Measurements from ENCODE around the gene LAGE3.

The LAGE3 gene

DNA sequence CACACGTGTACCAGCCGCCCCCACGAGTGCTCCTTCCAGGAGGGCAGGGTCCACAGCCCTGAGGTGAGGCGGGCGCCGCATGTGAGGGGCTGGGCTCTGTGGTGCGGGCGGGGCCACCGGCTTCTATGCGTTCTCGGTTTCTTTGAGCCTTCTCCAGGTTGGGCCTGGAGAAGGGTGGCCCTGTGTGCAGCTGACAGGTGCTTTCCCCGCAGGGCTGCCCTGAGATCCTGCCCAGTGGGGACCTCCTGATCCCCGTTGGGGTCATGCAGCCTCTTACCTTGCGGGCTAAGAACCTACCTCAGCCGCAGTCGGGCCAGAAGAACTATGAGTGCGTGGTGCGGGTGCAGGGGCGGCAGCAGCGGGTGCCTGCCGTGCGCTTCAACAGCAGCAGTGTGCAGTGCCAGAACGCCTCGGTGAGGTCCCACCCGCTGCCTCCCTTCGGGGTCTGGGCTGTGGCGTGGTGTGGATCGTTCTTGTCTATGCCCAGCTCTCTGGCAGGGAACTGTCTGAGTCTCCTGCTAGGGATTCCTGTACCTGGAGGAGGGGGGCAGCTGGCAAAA is 14.2 kb downstream of the LAGE3 start:
- Histone ChIP-seq H3K27ac (replicated peaks; ENCODE audit: low read length) (no peak overlapping the region), H3K79me1 (ENCODE audit: low read depth, low read length) (peaks cover 2% of the 10 kb centered on the region), H2AFZ (ENCODE audit: low read length) (no peak overlapping the region), H3K4ac (ENCODE audit: low read length) (no peak overlapping the region), H2BK5ac (ENCODE audit: low read length) (no peak overlapping the region), H3K4me1 (ENCODE audit: control insufficient read depth in 2 of 2, insufficient read depth in 1 of 2, low read depth in 1 of 2, low read length in 2 of 2) (no peaks in the 10 kb centered on the region), H3K4me3 (ENCODE audit: low read length in 2 of 2) (no peak overlapping the region), H3K14ac (ENCODE audit: low read length) (no peak overlapping the region), H3K23ac (ENCODE audit: low read depth, low read length, poor library complexity) (no peak overlapping the region), H2BK12ac (ENCODE audit: low read length) (no peak overlapping the region), H4K8ac (ENCODE audit: low read depth, low read length) (no peak overlapping the region), H2AK5ac (ENCODE audit: low read depth, low read length) (no peak overlapping the region), H3K9ac (ENCODE audit: low read depth, low read length, poor library complexity) (no peak overlapping the region), H3K27me3 (ENCODE audit: control insufficient read depth in 3 of 3, insufficient read depth in 3 of 3, low read depth in 1 of 3, low read length in 3 of 3) (no peaks in the 10 kb centered on the region), H3K9me3 (replicated peaks in 1 of 2; ENCODE audit: control insufficient read depth in 2 of 2, insufficient read depth in 1 of 2, low read depth in 1 of 2, low read length in 2 of 2) (no peaks in the 10 kb centered on the region), H3K4me2 (ENCODE audit: insufficient read depth, low read length, poor library complexity, severe bottlenecking) (no peak overlapping the region), H3K36me3 (replicated peaks in 1 of 2; ENCODE audit: control insufficient read depth in 2 of 2, insufficient read depth in 2 of 2, low read length in 2 of 2) (peaks cover 12 to 72% of the 10 kb centered on the region in 2 donors), H2BK120ac (ENCODE audit: low read depth, low read length) (no peak overlapping the region), H2BK15ac (ENCODE audit: low read length) (no peak overlapping the region), H3K18ac (ENCODE audit: low read length) (no peak overlapping the region), H4K91ac (ENCODE audit: low read depth, low read length, poor library complexity) (no peak overlapping the region)
- WGBS, 2 donors (ENCODE audit: extremely low coverage in 2 of 2, insufficient read length in 2 of 2, insufficient replicate concordance in 1 of 2) = no CpG with 5 or more reads among the region's 28 CpGs
- DNase-seq (ENCODE audit: low spot score) = no peak

DNA sequence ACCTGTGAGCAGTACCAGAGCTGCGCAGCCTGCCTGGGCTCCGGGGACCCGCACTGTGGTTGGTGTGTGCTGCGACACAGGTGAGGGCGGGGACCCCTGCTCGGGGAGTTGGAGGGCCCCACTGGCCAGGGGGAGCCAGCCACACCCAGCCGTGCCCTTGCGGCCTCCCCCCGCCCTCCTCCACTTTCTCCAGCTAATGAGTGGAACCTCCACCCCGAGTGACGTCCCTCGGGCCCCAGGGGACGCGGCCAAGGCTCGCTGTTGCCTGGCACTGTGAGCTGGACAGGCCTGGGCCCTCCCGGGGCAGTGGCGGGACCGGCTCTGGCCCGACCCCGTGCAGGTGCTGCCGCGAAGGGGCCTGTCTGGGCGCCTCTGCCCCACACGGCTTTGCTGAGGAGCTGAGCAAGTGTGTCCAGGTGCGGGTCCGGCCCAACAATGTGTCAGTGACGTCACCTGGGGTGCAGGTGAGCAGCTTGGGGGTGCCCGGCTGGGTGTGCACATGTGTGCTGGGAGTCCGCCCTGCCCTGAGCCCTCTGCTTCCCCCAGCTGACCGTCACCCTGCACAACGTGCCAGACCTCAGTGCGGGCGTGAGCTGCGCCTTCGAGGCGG is 15.4 kb downstream of the LAGE3 start:
- Histone ChIP-seq H2BK5ac (ENCODE audit: low read length) (no peak overlapping the region), H3K4me1 (ENCODE audit: control insufficient read depth in 2 of 2, insufficient read depth in 1 of 2, low read depth in 1 of 2, low read length in 2 of 2) (peaks cover 3 to 7% of the 10 kb centered on the region in 2 donors), H3K18ac (ENCODE audit: low read length) (no peak overlapping the region), H2BK15ac (ENCODE audit: low read length) (no peak overlapping the region), H3K9me3 (replicated peaks in 1 of 2; ENCODE audit: control insufficient read depth in 2 of 2, insufficient read depth in 1 of 2, low read depth in 1 of 2, low read length in 2 of 2) (no peaks in the 10 kb centered on the region), H3K4ac (ENCODE audit: low read length) (no peak overlapping the region), H2AFZ (ENCODE audit: low read length) (no peak overlapping the region), H3K36me3 (replicated peaks in 1 of 2; ENCODE audit: control insufficient read depth in 2 of 2, insufficient read depth in 2 of 2, low read length in 2 of 2) (peaks cover 8 to 60% of the 10 kb centered on the region in 2 donors), H3K27me3 (ENCODE audit: control insufficient read depth in 3 of 3, insufficient read depth in 3 of 3, low read depth in 1 of 3, low read length in 3 of 3) (no peaks in the 10 kb centered on the region), H3K79me1 (ENCODE audit: low read depth, low read length) (peaks cover 2% of the 10 kb centered on the region), H4K91ac (ENCODE audit: low read depth, low read length, poor library complexity) (no peak overlapping the region), H3K14ac (ENCODE audit: low read length) (no peak overlapping the region), H2AK5ac (ENCODE audit: low read depth, low read length) (no peak overlapping the region), H3K23ac (ENCODE audit: low read depth, low read length, poor library complexity) (no peak overlapping the region), H3K27ac (replicated peaks; ENCODE audit: low read length) (no peak overlapping the region), H4K8ac (ENCODE audit: low read depth, low read length) (no peak overlapping the region), H2BK12ac (ENCODE audit: low read length) (no peak overlapping the region), H2BK120ac (ENCODE audit: low read depth, low read length) (no peak overlapping the region), H3K9ac (ENCODE audit: low read depth, low read length, poor library complexity) (no peak overlapping the region), H3K4me2 (ENCODE audit: insufficient read depth, low read length, poor library complexity, severe bottlenecking) (no peak overlapping the region), H3K4me3 (ENCODE audit: low read length in 2 of 2) (no peak overlapping the region)
- no CpG with 5 or more reads among the region's 36 CpGs for WGBS, 2 donors (ENCODE audit: extremely low coverage in 2 of 2, insufficient read length in 2 of 2, insufficient replicate concordance in 1 of 2)
- DNase-seq (ENCODE audit: low spot score) = no peak

DNA sequence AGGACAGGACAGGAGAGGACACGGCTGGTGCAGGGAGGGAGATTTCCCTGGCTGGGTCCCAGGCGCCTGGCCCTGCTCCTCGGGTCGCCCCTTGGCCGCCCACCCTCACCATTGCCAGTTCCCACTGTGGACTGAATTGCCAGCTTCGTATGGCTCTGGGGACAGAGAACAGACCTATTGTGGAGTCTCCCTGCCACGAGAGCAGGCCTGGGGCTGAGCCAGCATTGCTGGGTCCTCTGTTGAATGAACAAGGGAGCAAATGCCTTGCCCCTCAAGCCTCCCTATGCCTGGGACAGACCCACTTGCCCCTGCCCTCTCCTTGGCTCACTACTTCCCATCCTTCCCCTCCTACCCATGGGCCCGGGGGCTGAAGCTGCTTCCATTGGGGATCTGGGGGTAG is 16.7 kb downstream of the LAGE3 start:
- Histone ChIP-seq H3K18ac (ENCODE audit: low read length) (no peak overlapping the region), H3K4me2 (ENCODE audit: insufficient read depth, low read length, poor library complexity, severe bottlenecking) (no peak overlapping the region), H3K4me3 (ENCODE audit: low read length in 2 of 2) (no peak overlapping the region), H4K91ac (ENCODE audit: low read depth, low read length, poor library complexity) (no peak overlapping the region), H2AK5ac (ENCODE audit: low read depth, low read length) (no peak overlapping the region), H3K27ac (replicated peaks; ENCODE audit: low read length) (no peak overlapping the region), H3K9me3 (replicated peaks in 1 of 2; ENCODE audit: control insufficient read depth in 2 of 2, insufficient read depth in 1 of 2, low read depth in 1 of 2, low read length in 2 of 2) (no peaks in the 10 kb centered on the region), H3K23ac (ENCODE audit: low read depth, low read length, poor library complexity) (no peak overlapping the region), H2BK12ac (ENCODE audit: low read length) (no peak overlapping the region), H3K36me3 (replicated peaks in 1 of 2; ENCODE audit: control insufficient read depth in 2 of 2, insufficient read depth in 2 of 2, low read length in 2 of 2) (peaks cover 8 to 51% of the 10 kb centered on the region in 2 donors), H2BK120ac (ENCODE audit: low read depth, low read length) (no peak overlapping the region), H3K4ac (ENCODE audit: low read length) (no peak overlapping the region), H2AFZ (ENCODE audit: low read length) (no peak overlapping the region), H3K79me1 (ENCODE audit: low read depth, low read length) (peaks cover 1% of the 10 kb centered on the region), H3K9ac (ENCODE audit: low read depth, low read length, poor library complexity) (no peak overlapping the region), H3K4me1 (ENCODE audit: control insufficient read depth in 2 of 2, insufficient read depth in 1 of 2, low read depth in 1 of 2, low read length in 2 of 2) (peaks cover 3 to 7% of the 10 kb centered on the region in 2 donors), H4K8ac (ENCODE audit: low read depth, low read length) (no peak overlapping the region), H2BK5ac (ENCODE audit: low read length) (no peak overlapping the region), H3K14ac (ENCODE audit: low read length) (no peak overlapping the region), H3K27me3 (ENCODE audit: control insufficient read depth in 3 of 3, insufficient read depth in 3 of 3, low read depth in 1 of 3, low read length in 3 of 3) (no peaks in the 10 kb centered on the region), H2BK15ac (ENCODE audit: low read length) (no peak overlapping the region)
- DNase-seq (ENCODE audit: low spot score) = no peak
- no CpG with 5 or more reads among the region's 8 CpGs for WGBS, 2 donors (ENCODE audit: extremely low coverage in 2 of 2, insufficient read length in 2 of 2, insufficient replicate concordance in 1 of 2)

DNA sequence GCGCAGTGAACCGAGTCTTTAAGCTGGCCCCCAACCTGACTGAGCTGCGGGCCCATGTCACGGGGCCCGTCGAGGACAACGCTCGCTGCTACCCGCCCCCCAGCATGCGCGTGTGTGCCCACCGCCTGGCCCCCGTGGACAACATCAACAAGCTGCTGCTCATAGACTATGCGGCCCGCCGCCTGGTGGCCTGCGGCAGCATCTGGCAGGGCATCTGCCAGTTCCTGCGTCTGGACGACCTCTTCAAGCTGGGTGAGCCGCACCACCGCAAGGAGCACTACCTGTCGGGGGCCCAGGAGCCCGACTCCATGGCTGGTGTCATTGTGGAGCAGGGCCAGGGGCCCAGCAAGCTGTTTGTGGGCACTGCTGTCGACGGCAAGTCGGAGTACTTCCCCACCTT is 18.8 kb downstream of the LAGE3 start:
- no peak overlapping the region for H3K23ac ChIP-seq (ENCODE audit: low read depth, low read length, poor library complexity)
- H2BK5ac ChIP-seq (ENCODE audit: low read length) = no peak overlapping the region
- H2AK5ac ChIP-seq (ENCODE audit: low read depth, low read length) = no peak overlapping the region
- H2BK12ac ChIP-seq (ENCODE audit: low read length) = no peak overlapping the region
- no peak overlapping the region for H3K18ac ChIP-seq (ENCODE audit: low read length)
- no peaks in the 10 kb centered on the region for H3K27me3 ChIP-seq (ENCODE audit: control insufficient read depth in 3 of 3, insufficient read depth in 3 of 3, low read depth in 1 of 3, low read length in 3 of 3)
- H3K36me3 ChIP-seq (replicated peaks in 1 of 2; ENCODE audit: control insufficient read depth in 2 of 2, insufficient read depth in 2 of 2, low read length in 2 of 2) = peaks cover 8 to 39% of the 10 kb centered on the region in 2 donors
- no peak overlapping the region for H3K4me2 ChIP-seq (ENCODE audit: insufficient read depth, low read length, poor library complexity, severe bottlenecking)
- no peak overlapping the region for H2AFZ ChIP-seq (ENCODE audit: low read length)
- no peak overlapping the region for H4K8ac ChIP-seq (ENCODE audit: low read depth, low read length)
- no peaks in the 10 kb centered on the region for H3K9me3 ChIP-seq (replicated peaks in 1 of 2; ENCODE audit: control insufficient read depth in 2 of 2, insufficient read depth in 1 of 2, low read depth in 1 of 2, low read length in 2 of 2)
- H3K4me3 ChIP-seq (ENCODE audit: low read length in 2 of 2) = no peak overlapping the region
- WGBS, 2 donors (ENCODE audit: extremely low coverage in 2 of 2, insufficient read length in 2 of 2, insufficient replicate concordance in 1 of 2) = no CpG with 5 or more reads among the region's 26 CpGs
- H3K14ac ChIP-seq (ENCODE audit: low read length) = no peak overlapping the region
- H3K27ac ChIP-seq (replicated peaks; ENCODE audit: low read length) = no peak overlapping the region
- no peak overlapping the region for H3K9ac ChIP-seq (ENCODE audit: low read depth, low read length, poor library complexity)
- H2BK120ac ChIP-seq (ENCODE audit: low read depth, low read length) = no peak overlapping the region
- H3K4ac ChIP-seq (ENCODE audit: low read length) = no peak overlapping the region
- H3K4me1 ChIP-seq (ENCODE audit: control insufficient read depth in 2 of 2, insufficient read depth in 1 of 2, low read depth in 1 of 2, low read length in 2 of 2) = peaks cover 3 to 7% of the 10 kb centered on the region in 2 donors
- no peak overlapping the region for H2BK15ac ChIP-seq (ENCODE audit: low read length)
- no peak for DNase-seq (ENCODE audit: low spot score)
- peaks cover 1% of the 10 kb centered on the region for H3K79me1 ChIP-seq (ENCODE audit: low read depth, low read length)
- no peak overlapping the region for H4K91ac ChIP-seq (ENCODE audit: low read depth, low read length, poor library complexity)
